PFSK-1 (cell line): Measurements from ENCODE around the gene ZNF609.

Experiments used
- FOXP2 ChIP-seq: optimal IDR thresholded peaks from 2 replicates; pipeline ENCODE3; 2011; ENCODE audit warnings: borderline replicate concordance, control low read depth, inconsistent platforms; ENCODE audit not compliant: insufficient read depth; ENCODE audit errors: extremely low read length, extremely low read depth
- POLR2AphosphoS5 ChIP-seq: IDR thresholded peaks from 2 replicates; pipeline ENCODE4 v1.6.1; 2012; ENCODE audit warnings: low read depth, mild to moderate bottlenecking, control low read depth, low read length, moderate library complexity
- REST ChIP-seq, 2 experiments: IDR thresholded peaks; 2 replicates each; pipeline versions ENCODE4 v1.6.1 to v1.8.0; 2011 to 2012; ENCODE audit warnings: low read depth in 2 of 2, low read length in 2 of 2, control low read depth in 1 of 2, inconsistent platforms in 1 of 2, mild to moderate bottlenecking in 1 of 2, moderate library complexity in 1 of 2; ENCODE audit not compliant: insufficient read depth in 1 of 2
- SIN3A ChIP-seq: IDR thresholded peaks from 2 replicates; pipeline ENCODE4 v1.6.1; 2012; ENCODE audit warnings: mild to moderate bottlenecking, low read length, moderate library complexity, borderline replicate concordance; ENCODE audit not compliant: insufficient read depth

GRCh38 chr15:64502551-64502950 lies 42.2 kb downstream of the ZNF609 start:
- TF ChIP-seq REST (IDR thresholded peaks at IDR 0.05; ENCODE audit: insufficient read depth in 1 of 2, low read depth in 2 of 2, low read length in 2 of 2), result no peak
- no peak for TF ChIP-seq SIN3A
- no peak for TF ChIP-seq POLR2AphosphoS5
- no peak for TF ChIP-seq FOXP2
